GM18519 (cell line): ENCODE results near the gene FBXL13.
"Not testable (repeated sequence)": the region's sequence is repeated elsewhere in the genome, so short reads cannot be mapped to it uniquely, and the experiment has no call there.

Experiments
- ATAC-seq: cut with Tn5 transposase; IDR thresholded peaks from one replicate; pipeline ENCODE4 v1.9.1; 2021; ENCODE audit warnings: mild to moderate bottlenecking, moderate library complexity; ENCODE audit not compliant: unreplicated experiment, low FRiP score

FBXL13 gene

DNA sequence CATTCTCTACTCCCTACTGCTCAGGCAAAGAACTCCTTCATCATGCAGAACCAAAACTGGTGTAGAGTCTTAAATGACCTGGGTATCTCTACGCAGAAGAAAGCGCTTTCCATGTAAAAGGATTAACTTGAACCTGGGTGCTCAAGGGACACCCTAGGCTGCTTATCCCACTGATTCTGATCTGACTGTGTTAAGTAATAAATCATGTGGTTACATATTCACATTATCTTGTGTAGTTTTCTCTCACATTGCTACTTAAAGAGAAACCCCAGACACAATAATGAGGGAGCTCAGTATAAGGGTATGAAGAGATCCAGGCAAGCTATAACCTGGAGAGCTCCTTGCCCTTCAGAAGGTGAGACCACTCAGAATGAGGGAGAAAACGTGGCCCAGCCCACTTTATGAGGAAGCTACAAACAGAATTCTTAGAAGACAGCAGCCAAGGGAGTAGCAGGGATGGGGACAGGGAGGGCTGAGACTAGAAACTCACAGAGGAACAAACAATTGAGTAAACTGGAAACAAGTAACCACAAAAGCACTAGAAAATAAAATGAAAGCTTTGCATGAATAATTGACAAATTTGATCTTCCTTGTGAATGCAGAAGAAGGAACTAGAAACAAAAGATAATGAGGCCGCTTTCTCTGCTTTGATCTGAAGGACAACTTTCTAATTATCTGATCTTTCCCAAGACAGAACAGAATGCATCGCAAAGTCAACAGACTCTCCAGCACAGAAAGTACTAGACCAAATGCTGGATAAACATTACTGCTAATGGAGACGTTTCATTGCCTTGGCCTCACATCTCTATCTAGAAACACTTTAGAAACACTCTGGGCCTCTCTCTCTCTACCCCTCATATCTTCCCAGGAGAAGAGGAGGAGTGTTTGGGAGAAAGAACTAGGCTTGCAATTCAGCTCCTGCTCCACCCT, 85.7 kb downstream of the FBXL13 start:
- ATAC-seq: no peak

DNA sequence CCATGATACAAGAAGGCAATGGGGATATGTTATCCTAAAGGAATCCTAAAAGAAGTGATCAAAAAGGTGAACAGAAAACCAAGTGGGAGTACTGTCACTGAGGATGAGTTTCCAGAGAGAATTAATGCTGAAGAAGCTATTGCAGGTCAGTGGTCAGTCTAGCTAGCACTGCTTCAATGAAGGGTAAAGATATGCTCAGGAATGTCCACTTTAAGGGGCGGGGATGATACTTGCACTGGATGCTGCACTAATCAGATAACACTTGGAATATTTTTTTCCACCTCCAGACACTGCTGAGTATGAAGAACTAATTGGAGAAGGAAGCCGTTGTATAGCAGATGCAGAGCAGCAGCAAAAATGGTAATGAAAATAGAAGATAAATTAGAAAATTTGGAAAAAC, 86.5 kb downstream of the FBXL13 start:
- ATAC-seq: no peak

DNA sequence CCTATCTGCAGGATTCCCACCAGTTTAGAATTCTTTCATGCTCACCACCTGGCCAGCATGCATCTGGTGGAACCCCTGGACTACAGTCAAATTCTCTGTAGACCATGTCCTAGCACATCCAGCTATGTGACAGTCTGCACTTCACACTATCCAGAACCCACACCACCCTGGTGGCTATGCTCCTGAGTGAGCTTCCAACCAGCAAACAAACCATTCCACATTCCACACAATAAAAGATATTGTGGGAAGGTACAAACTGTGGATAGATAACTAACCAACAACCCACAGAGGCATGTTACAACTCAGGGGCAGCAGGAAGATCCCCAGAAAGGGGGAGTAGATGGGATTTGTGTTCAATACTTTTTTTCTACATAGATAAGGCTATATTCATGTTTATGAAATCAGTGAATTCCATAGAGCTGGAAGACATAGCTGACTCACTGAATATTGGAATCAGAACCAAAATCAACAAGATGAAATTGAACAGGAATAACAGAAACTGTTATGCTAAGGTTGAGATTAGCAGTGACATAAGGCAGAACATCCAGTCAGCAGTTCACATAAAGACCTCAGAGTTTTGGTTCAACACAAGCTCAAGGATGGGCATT, 89.3 kb downstream of the FBXL13 start:
- no peak for ATAC-seq

DNA sequence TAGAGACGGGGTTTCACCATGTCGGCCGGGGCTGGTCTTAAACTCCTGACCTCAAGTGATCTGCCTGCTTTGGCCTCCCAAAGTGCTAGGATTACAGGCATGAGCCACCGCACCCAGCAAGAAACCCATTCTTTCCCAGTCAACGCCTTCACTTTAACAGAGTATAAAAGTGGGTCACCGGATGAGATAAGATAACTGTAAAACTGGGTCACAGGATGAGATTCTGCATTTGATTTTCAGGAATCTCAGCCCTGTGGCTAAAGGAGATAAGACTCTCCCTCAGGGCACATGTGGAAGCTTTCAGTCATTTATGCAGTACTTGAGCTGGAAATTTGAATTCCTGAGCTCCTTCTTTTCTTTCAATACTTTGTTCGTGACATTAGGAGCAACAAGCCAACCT, 91.0 kb downstream of the FBXL13 start:
- ATAC-seq: no peak

DNA sequence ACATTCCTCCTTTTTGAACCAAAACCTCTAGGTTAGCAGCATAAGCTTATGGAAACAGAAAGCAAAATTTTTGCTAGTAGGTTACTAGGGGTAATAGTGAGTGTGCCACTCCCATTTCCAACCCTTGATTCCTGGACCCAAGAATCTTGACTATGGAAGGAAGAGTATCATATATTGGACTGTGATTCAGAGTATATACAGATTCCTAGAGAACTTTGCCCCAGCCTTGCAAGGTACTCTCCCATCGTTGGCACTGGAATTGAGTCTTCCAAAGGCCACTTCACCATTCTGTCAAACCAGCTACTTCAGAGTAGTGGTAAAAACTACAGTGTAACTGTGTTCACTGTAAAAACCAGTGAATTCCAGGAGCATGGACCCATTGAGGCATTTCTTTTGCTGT, 92.4 kb downstream of the FBXL13 start:
- no peak for ATAC-seq

DNA sequence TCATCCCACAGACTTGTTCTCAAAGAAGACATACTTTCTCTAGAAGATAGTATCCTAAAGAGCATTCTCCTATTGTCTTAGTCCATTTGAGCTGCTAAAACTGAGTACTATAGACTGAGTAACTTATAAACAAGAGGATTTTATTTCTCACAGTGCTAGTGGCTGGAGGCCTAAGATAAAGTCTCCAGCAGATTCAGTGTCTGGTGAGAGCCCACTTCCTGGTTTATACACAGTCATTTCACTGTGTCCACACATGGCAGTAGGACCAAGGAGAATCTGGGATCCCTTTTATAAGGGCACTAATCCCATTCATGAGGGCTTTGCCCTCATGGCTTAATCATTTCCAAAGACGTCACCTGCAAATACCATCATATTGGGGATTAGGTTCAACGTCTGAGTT, 93.1 kb downstream of the FBXL13 start:
- no peak for ATAC-seq

DNA sequence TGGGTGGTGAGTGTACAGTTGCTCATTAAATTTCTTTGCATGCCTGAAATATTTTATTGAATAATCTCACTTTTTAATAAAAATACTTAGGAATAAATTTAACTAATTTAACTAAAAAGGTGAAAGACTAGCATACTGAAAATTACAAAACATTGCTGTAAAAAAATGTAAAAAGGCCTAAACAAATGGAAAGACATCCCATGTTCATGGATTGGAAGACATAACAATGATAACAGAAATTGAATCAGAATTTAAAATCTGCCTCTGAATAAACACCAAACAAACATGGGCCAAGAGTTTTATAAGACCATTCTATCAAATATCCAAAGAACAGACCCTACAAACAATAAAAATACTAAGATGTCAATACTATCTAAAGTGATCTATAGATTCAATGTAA, 94.9 kb downstream of the FBXL13 start:
- no peak for ATAC-seq

DNA sequence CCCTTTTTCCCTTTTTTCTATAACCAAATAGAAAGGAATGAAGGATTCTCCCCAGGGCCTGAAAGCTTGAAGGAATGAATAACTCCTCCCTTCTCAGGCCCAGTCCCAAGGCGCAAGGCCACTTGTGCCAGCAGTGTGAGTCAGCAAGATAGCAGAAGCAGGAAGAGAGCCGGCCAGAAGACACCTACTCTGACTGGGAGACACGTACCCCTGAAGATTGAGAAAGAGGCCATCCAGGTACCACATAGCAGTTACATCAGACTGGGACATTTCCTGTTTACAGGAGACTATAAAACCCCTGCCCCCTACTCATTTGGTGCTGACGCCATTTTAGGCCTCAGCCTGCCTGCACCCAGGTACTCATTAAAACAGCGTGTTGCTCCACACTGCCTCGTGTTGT, 96.3 kb downstream of the FBXL13 start:
- no peak for ATAC-seq

DNA sequence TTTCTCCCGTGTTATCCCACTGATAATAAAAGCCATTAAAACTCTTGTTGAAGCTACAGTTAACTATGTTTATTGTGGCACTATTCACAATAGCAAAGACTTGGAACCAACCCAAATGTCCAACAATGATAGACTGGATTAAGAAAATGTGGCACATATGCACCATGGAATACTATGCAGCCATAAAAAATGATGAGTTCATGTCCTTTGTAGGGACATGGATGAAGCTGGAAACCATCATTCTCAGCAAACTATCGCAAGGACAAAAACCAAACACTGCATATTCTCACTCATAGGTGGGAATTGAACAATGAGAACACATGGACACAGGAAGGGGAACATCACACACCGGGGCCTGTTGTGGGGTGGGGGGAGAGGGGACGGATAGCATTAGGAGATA, 97.0 kb downstream of the FBXL13 start:
- ATAC-seq: not testable (repeated sequence)

DNA sequence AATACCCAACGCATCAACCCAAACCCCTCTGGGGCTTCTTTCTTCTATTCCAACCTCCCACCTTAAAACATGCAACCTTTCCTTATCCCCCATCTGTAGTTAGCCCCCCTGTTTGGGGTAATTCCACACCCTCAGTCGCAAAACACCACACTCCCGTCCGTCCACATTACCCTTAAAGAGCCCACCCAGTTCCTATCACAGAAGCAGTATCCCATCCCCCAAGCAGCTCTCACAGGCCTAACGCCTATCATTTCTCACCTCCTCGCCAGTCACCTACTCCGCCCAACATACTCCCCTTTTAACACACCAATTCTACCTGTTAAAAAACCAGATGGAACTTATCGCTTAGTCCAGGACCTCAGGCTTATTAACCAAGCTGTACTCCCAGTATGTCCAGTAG, 98.1 kb downstream of the FBXL13 start:
- ATAC-seq: no peak

DNA sequence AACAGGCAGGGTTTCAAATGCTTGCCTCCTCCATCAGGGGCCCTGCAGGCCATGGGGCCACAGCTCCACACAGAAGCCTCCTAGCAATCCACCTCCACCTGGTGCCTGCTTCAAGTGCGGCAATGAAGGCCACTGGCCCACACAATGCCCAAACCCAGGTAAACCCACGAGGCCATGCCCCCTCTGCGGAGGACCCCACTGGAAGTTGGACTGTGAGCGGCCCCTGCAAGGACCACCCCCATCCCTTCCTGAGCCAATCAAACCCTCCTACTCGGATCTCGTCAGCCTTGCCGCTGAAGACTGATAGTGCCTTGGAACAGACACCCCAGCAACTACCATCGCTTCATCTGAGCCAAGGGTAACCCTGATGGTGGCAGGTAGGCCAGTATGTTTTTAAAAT, 98.7 kb downstream of the FBXL13 start:
- no peak for ATAC-seq

DNA sequence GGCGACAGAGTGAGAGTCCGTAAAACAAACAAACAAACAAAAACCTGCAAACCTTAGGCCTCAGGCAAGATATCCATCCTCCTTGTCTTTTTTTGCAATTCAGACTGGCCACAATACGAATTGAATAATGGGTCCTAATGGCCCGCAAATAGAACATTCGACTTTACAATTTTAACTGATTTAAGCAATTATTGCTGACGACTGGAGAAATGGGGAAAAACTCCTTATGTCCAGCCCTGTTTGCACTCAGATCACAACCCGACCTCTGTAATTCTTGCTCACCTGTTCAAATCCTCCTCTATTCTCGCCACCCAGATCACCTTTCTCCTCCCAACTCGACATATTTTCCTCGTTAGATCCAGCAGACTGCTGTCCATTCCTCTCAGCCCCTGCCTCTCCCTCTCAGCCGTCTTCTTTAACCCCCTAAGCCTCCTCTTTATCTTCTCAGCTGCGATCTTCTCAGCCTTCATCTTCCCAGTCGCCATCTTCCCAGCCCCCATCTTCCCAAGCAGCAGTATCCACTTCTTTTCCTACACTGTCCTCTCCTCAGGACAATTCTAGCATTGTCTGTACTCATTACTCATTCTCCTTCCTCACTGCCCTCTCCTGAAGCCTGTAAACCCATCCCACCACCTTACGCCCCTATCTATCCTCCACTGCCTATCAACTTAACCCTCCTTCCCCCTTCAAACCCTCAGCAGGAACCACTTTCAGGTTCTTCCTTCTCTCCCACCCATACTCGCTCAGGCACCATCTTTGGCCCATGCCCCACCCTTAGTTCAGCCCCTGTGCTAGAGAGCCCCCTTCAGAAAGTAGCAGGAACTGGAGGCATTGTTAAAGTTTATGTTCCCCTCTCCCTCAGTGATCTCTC, 100.0 kb downstream of the FBXL13 start:
- no peak for ATAC-seq

DNA sequence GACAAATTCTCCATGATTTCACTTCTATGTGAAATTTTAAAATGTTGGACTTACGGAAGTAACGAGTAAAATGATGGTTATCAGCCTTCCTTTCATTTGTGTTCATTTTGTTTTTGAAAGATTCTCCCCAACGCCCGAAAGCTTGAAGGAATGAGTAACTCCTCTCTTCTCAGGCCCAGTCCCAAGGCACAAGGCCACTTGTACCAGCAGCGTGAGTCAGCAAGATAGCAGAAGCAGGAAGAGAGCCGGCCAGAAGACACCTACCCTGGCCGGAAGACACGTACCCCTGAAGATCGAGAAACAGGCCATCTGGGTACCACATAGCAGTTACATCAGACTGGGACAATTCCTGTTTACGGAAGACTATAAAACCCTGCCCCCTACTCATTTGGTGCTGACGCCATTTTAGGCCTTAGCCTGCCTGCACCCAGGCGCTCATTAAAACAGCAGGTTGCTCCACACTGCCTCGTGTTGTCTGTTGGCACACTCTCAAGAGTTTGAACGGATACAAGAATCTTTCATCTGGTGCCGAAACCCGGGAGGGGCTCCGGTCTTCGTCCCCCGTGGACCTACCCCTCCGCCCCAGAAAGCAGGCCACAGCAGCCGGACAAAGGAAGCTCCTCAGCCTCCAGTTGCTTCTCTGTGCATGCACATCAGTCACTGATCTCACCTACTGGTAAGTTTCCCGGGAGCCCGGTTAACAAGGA, 101.3 kb downstream of the FBXL13 start:
- no peak for ATAC-seq

DNA sequence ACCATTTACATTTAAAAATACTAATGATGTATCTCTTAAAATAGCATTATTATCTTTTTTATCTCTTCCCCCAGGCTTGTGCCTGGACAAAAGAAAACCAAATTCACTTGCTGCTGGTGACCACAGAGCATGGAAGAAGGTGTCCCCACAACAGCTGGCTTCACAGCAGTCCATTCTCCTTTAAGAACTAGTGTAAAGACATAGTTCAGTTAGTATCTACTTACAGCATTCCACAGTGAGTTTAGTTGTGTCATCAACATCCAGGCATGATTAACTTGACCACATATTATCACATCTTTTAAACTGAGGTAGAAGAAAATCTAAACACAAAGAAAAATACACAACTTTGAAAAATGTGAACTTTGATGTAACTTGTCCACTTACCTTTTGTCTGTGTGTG, 106.8 kb downstream of the FBXL13 start:
- ATAC-seq: no peak

DNA sequence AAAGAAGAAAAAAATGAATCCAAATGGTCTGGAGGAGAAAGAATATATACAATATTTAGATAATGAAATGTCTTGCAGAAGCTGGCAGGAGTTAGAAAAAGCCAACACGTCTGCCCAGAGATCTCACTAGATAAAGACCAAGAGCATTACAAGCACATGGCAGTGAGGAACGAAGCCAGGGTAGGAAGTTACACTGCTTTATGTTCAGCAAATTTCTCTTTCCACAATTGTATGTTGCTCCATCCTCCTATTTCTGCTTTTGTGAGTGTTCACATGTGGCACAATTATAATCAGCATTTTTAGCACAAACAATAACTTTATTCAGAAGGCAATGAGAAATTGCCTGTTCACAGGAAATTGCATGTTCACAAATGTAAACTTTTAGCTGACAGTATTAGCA, 108.1 kb downstream of the FBXL13 start:
- ATAC-seq: no peak

DNA sequence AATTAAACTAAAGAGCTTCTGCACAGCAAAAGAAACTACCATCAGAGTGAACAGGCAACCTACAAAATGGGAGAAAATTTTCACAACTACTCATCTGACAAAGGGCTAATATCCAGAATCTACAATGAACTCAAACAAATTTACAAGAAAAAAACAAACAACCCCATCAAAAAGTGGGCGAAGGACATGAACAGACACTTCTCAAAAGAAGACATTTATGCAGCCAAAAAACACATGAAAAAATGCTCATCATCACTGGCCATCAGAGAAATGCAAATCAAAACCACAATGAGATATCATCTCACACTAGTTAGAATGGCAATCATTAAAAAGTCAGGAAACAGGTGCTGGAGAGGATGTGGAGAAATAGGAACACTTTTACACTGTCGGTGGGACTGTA, 112.6 kb downstream of the FBXL13 start:
- not testable (repeated sequence) for ATAC-seq

DNA sequence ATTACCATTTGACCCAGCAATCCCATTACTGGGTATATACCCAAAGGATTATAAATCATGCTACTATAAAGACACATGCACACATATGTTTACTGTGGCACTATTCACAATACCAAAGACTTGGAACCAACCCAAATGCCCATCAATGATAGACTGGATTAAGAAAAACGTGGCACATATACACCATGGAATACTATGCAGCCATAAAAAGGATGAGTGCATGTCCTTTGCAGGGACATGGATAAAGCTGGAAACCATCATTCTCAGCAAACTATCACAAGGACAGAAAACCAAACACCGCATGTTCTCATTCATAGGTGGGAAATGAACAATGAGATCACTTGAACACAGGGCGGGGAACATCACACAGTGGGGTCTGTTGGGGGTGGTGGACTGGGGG, 116.6 kb downstream of the FBXL13 start:
- not testable (repeated sequence) for ATAC-seq

DNA sequence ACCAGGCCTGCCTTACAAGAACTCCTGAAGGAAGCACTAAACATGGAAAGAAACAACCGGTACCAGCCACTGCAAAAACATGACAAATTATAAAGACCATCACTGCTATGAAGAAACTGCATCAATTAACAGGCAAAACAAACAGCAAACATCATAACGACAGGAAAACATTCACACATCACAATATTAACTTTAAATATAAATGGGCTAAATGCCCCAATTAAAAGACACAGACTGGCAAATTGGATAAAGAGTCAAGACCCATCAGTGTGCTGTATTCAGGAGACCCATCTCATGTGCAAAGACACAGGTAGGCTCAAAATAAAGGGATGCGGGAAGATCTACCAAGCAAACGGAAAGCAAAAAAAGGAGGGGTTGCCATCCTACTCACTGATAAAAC, 120.2 kb downstream of the FBXL13 start:
- ATAC-seq: not testable (repeated sequence)

DNA sequence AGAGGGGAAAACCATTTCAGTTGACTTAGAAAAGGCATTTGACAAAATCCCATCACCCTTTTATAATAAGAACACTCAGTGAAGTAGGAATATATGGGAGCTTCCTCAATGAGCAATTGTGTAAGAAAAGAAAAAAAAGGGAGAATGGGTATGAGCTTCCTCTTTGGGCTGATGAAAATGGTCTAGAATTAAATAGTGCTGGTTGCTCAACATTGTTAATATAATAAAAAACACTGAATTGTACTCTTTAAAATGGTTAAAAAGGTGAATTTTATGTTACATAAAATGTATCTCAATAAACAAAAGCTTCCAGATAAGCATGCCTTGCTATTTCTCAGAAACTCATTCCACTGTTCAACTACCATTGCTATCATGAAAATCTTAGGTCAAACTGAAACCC, 121.2 kb downstream of the FBXL13 start:
- ATAC-seq: no peak

DNA sequence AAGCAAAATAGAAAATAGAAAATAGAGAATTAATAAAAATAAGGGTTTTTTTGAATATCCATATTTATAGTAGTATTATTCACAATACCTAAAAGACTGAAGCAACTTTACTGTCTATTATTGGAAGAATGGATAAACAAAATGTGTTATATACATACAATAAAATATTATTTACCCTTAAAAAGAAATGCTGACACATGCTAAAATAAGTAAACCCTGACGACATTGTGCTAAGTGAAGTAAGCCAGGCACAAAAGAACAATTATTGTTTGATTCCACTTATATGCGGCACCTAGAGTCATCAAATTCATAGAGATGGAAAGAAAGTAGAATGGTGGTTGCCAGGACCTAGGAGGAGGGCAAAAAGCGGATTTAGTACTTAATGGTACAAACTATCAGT, 122.8 kb downstream of the FBXL13 start:
- ATAC-seq: no peak

DNA sequence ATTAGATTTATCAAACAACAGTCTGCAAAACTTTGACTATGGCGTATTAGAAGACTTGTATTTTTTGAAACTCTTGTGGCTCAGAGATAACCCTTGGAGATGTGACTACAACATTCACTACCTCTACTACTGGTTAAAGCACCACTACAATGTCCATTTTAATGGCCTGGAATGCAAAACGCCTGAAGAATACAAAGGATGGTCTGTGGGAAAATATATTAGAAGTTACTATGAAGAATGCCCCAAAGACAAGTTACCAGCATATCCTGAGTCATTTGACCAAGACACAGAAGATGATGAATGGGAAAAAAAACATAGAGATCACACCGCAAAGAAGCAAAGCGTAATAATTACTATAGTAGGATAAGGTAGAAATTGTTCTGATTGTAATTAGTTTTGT, 130.4 kb downstream of the FBXL13 start:
- ATAC-seq: no peak
